Measurements from ENCODE around the gene TACC2. TPM values are rescaled to one million over a fixed set of nuclear protein-coding genes. Genes with fewer than 3 reads are reported as not detected.

Gene TACC2
- total RNA-seq, 1 donor from 2014 or later, result 10.7 TPM

DNA sequence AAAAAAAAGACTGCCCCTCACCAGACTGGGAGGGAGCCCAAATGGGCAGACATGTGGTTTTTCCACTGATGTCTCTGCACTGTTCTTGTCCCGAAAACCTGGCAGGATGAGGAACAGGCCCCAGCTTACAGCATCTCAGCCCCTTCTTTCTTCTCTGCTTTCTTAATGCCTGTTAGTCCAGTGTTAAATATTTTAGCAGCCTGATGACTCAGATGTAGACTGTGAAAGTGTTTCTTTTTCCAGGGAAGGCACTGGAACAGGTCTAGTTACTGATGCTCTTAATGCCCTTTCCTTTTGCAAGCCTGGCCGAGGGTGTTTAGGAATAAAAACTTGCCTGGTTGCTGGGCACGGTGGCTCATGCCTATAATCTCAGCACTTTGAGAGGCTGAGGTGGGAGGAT lies 107.7 kb downstream of the TACC2 start:
- Histone ChIP-seq H4K20me1 (ENCODE audit: low read depth) (peaks cover 5% of the 10 kb centered on the region), H3K4me3 (no peak overlapping the region), H2AFZ (replicated peaks) (no peak overlapping the region), H3F3A (ENCODE audit: low read depth) (no peaks in the 10 kb centered on the region), H3K9ac (no peak overlapping the region), H3K4me2 (no peak overlapping the region), H3K27me3 (no peaks in the 10 kb centered on the region), H3K27ac (no peak overlapping the region), H3K79me2 (ENCODE audit: low read depth) (no peaks in the 10 kb centered on the region), H3K4me1 (peaks cover 10% of the 10 kb centered on the region), H3K9me3 (ENCODE audit: low read depth) (no peaks in the 10 kb centered on the region), H3K36me3 (no peaks in the 10 kb centered on the region)
- no peak for DNase-seq (ENCODE audit: low spot score)
- Mint-ChIP-seq H3K36me3 (no peaks in the 10 kb centered on the region), H3K4me3 (no peak overlapping the region), H3K4me1 (peaks cover 7% of the 10 kb centered on the region), H3K9me3 (no peaks in the 10 kb centered on the region), H3K27ac (no peak overlapping the region), H3K27me3 (ENCODE audit: insufficient read depth, low read depth) (peaks cover 4% of the 10 kb centered on the region)
- TF ChIP-seq EZH2 (IDR thresholded peaks at IDR 0.05) (no peak), EZH2phosphoT487 (IDR thresholded peaks at IDR 0.05) (no peak)
- TF ChIP-seq, protein P1, sequence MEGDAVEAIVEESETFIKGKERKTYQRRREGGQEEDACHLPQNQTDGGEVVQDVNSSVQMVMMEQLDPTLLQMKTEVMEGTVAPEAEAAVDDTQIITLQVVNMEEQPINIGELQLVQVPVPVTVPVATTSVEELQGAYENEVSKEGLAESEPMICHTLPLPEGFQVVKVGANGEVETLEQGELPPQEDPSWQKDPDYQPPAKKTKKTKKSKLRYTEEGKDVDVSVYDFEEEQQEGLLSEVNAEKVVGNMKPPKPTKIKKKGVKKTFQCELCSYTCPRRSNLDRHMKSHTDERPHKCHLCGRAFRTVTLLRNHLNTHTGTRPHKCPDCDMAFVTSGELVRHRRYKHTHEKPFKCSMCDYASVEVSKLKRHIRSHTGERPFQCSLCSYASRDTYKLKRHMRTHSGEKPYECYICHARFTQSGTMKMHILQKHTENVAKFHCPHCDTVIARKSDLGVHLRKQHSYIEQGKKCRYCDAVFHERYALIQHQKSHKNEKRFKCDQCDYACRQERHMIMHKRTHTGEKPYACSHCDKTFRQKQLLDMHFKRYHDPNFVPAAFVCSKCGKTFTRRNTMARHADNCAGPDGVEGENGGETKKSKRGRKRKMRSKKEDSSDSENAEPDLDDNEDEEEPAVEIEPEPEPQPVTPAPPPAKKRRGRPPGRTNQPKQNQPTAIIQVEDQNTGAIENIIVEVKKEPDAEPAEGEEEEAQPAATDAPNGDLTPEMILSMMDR (IDR thresholded peaks at IDR 0.05), result no peak

DNA sequence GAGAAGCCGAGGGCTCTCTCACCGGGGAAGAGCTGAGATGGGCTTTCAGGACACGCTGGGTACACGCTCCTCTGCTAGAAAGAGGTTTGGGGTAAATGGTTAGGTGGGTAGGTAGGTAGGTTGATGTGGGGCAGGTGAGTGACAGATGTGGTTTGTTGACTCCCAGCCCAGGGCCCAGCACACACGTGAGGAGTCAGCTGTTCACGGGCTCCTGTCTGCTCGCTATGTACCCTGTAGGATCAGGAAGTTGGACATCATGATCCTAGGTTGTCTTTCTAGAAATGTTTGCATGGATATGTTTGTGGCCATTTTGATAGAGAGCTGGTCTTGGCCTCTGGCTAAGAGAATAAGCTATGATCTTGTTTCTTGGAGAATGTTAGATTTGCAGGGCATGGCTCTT lies 109.0 kb downstream of the TACC2 start:
- TF ChIP-seq, protein P1 (IDR thresholded peaks at IDR 0.05), result no peak
- TF ChIP-seq EZH2 (IDR thresholded peaks at IDR 0.05), result no peak
- no peak for TF ChIP-seq EZH2phosphoT487 (IDR thresholded peaks at IDR 0.05)
- Histone ChIP-seq H3F3A (ENCODE audit: low read depth) (no peaks in the 10 kb centered on the region), H3K27me3 (no peaks in the 10 kb centered on the region), H3K4me3 (no peak overlapping the region), H3K36me3 (no peaks in the 10 kb centered on the region), H3K9me3 (ENCODE audit: low read depth) (no peaks in the 10 kb centered on the region), H3K4me1 (peaks cover 6% of the 10 kb centered on the region), H3K9ac (no peak overlapping the region), H3K4me2 (no peak overlapping the region), H3K27ac (no peak overlapping the region), H3K79me2 (ENCODE audit: low read depth) (no peaks in the 10 kb centered on the region), H2AFZ (replicated peaks) (no peak overlapping the region), H4K20me1 (ENCODE audit: low read depth) (peaks cover 5% of the 10 kb centered on the region)
- Mint-ChIP-seq H3K9me3 (no peaks in the 10 kb centered on the region), H3K27me3 (ENCODE audit: insufficient read depth, low read depth) (no peaks in the 10 kb centered on the region), H3K27ac (no peak overlapping the region), H3K4me3 (no peak overlapping the region), H3K4me1 (peaks cover 13% of the 10 kb centered on the region), H3K36me3 (no peaks in the 10 kb centered on the region)
- no peak for DNase-seq (ENCODE audit: low spot score)

DNA sequence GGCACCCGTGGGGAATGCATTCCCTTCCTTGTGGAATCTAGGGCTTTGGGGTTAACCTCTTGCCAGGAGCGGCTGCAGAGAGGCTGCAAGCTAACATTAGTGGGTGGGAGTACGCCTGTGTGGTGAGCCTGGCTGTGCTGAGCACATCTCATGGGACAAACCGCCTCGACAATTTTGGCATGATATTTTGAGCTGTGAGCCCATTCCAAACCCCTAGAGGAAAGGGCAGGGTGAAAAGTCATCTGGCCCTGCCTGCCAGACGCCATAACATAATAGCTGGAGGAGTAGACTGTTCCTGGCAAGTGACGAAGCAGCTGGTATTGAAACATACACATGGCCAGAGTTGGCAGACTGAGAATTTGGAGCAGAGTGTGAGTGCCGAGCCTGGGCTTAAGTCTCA lies 110.0 kb downstream of the TACC2 start:
- Histone ChIP-seq H3K4me2 (no peak overlapping the region), H3K4me3 (no peak overlapping the region), H3K9me3 (ENCODE audit: low read depth) (no peaks in the 10 kb centered on the region), H3K79me2 (ENCODE audit: low read depth) (no peaks in the 10 kb centered on the region), H2AFZ (replicated peaks) (no peak overlapping the region), H3F3A (ENCODE audit: low read depth) (no peaks in the 10 kb centered on the region), H3K27ac (no peak overlapping the region), H3K4me1 (no peaks in the 10 kb centered on the region), H4K20me1 (ENCODE audit: low read depth) (no peaks in the 10 kb centered on the region), H3K27me3 (no peaks in the 10 kb centered on the region), H3K9ac (no peak overlapping the region), H3K36me3 (no peaks in the 10 kb centered on the region)
- Mint-ChIP-seq H3K36me3 (no peaks in the 10 kb centered on the region), H3K27me3 (ENCODE audit: insufficient read depth, low read depth) (peaks cover 3% of the 10 kb centered on the region), H3K9me3 (no peaks in the 10 kb centered on the region), H3K27ac (peak overlapping the region; percentile 59), H3K4me1 (peaks cover 8% of the 10 kb centered on the region), H3K4me3 (no peak overlapping the region)
- no peak for DNase-seq (ENCODE audit: low spot score)
- TF ChIP-seq EZH2phosphoT487 (IDR thresholded peaks at IDR 0.05) (no peak), EZH2 (IDR thresholded peaks at IDR 0.05) (no peak)
- TF ChIP-seq, protein P1 (IDR thresholded peaks at IDR 0.05), result no peak
